HK-2 (cell line): Measurements from ENCODE around the gene RAB26.

Experiments
- DNase-seq: peaks from one replicate; pipeline ENCODE4 v3.0.0-alpha.2; 2018; ENCODE audit not compliant: unreplicated experiment

The RAB26 gene

GRCh38 chr16:2159175-2159838, 10.9 kb downstream of the RAB26 start:
- no peak for DNase-seq

- no peak for DNase-seq
Observed at GRCh38 chr16:2160915-2161551, 12.6 kb downstream of the RAB26 start.

- DNase-seq: no peak
Observed at GRCh38 chr16:2161911-2162310, 13.5 kb downstream of the RAB26 start.

GRCh38 chr16:2162676-2163118, 14.3 kb downstream of the RAB26 start:
- DNase-seq: no peak

- DNase-seq: no peak
Observed at GRCh38 chr16:2163211-2163881, 14.9 kb downstream of the RAB26 start.

GRCh38 chr16:2165861-2166260, 17.4 kb downstream of the RAB26 start:
- DNase-seq: no peak

GRCh38 chr16:2166263-2167067, 18.0 kb downstream of the RAB26 start:
- no peak for DNase-seq

GRCh38 chr16:2167068-2167638, 18.7 kb downstream of the RAB26 start:
- no peak for DNase-seq

GRCh38 chr16:2170080-2170479, 21.7 kb downstream of the RAB26 start:
- DNase-seq: no peak

GRCh38 chr16:2170587-2171435, 22.4 kb downstream of the RAB26 start:
- no peak for DNase-seq

GRCh38 chr16:2171601-2172178, 23.3 kb downstream of the RAB26 start:
- DNase-seq: no peak

GRCh38 chr16:2172688-2173335, 24.4 kb downstream of the RAB26 start:
- no peak for DNase-seq

- DNase-seq: no peak
Observed at GRCh38 chr16:2173366-2173765, 24.9 kb downstream of the RAB26 start.

GRCh38 chr16:2173916-2174315, 25.5 kb downstream of the RAB26 start:
- no peak for DNase-seq

GRCh38 chr16:2174396-2175131, 26.1 kb downstream of the RAB26 start:
- DNase-seq: no peak

GRCh38 chr16:2175454-2175853, 27.0 kb downstream of the RAB26 start:
- no peak for DNase-seq

GRCh38 chr16:2176047-2176446, 27.6 kb downstream of the RAB26 start:
- no peak for DNase-seq

GRCh38 chr16:2177101-2177500, 28.7 kb downstream of the RAB26 start:
- no peak for DNase-seq

- DNase-seq: no peak
Observed at GRCh38 chr16:2177561-2177960, 29.1 kb downstream of the RAB26 start.
